GM19043 (cell line): Measurements from ENCODE around the gene CELF4.

Source experiments
- ATAC-seq: cut with Tn5 transposase; IDR thresholded peaks from one replicate; pipeline ENCODE4 v1.9.1; 2021; ENCODE audit warnings: low read depth; ENCODE audit not compliant: unreplicated experiment

CELF4 gene

DNA sequence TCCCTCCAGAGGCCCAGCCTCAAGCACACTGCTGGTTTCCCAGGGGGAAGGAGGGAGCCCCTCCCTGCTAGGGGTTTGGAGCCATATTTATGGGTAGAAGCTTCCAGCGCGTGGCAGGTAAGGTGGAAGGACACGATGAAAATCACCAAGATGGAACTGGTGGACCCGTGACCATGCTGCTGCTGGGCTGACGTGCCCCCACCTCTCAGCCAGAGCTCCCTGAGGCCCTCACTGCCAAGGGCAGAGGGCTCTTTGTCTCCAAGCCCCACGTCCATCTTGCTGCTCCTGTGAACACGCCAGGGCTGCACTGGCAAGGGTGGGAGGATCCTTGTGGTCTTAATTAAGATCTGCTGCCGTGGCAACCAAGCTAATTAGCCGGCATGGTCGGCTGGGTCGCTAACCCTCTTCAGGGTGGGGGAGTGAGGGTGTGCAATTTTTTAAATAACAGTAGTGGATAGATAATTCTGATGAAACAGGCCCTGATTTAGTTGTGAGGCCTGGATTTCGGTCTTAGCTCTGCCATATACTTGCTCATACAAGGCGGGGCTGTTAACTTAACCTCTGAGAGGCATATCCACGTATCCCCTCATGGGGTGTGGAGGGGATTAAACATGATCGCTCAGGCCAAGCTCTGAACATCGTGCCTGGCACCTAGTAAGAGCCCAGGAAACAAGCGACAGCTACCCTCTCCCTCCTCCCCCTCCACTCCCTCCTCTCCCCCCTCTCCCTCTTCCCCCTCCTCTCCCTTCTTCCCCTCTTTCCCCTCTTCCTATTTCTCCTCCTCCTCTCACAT lies 232.8 kb downstream of the CELF4 start:
- no peak for ATAC-seq

DNA sequence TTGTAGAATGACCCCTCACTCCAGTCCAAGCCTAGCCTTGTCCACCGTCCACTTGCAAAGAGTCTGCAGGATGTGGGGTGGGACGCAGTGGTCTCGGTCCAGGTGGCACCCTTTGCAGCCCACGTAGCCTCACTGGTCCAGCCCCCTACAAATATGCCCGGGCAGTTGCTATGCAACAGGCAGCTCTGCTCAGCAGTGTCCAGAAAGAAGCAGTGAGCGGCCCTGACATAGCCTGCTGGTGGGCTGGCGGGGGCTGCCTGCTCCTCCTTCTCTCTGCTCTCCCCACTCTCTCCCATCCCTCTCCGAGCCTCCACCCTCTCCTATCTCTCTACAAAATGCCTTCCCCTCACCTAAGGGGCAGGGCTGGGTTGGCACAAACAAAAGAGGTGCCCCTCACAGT lies 233.4 kb downstream of the CELF4 start:
- no peak for ATAC-seq

DNA sequence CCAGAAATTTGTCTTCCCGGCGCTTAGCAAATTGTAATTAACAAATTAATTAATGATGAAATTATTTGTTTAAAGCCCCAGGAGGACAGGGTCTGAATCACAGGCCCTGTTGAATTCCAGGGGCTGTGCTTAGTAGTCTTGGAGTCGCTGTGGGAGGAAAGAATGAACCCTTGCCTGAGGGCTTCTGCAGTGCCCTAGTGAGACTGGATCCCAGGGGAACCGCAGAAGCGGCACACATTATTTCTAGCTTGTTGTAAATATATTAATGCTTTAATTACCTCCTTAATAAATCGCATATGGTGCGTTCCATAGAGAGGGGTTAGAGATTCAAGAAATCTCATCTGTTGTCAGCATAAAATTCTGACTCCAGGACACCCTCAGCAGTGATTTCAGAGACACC lies 235.4 kb downstream of the CELF4 start:
- ATAC-seq, result no peak

DNA sequence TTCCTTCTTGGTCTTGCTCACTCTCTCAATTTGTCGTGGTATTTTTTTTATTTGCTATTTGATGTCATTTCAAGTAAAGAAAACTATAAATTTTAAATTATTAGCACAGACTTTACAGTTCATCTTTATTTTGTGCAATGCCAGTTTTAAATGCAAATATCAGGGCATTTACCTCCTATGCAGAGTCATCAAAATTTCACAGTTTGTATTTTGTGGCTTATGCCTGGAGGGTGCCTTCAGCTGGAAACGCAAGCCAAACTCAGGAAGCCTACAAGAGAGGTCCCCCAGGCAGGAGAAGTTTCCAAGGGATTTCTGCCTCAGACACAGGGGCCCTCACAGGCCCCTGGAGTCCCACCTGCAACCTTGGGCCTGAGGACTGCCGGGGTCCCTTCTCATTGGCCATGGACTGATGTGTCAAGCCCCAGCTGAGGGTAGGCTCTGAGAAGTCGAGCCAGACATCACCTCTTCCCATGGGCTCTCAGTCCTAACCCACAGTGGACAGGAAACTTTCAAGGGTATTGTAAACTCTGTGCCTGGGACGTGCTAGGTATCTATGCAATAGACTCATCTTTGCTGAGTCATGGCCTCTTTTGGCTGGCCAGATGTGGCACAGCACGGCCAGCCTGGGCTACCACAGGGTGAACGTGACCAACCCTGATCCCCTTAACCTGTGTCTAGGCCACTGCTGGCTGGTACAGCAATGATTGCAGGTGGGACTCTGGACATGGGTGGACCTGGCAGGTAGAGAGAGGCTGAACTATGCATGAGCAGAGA lies 236.5 kb downstream of the CELF4 start:
- ATAC-seq, result no peak

DNA sequence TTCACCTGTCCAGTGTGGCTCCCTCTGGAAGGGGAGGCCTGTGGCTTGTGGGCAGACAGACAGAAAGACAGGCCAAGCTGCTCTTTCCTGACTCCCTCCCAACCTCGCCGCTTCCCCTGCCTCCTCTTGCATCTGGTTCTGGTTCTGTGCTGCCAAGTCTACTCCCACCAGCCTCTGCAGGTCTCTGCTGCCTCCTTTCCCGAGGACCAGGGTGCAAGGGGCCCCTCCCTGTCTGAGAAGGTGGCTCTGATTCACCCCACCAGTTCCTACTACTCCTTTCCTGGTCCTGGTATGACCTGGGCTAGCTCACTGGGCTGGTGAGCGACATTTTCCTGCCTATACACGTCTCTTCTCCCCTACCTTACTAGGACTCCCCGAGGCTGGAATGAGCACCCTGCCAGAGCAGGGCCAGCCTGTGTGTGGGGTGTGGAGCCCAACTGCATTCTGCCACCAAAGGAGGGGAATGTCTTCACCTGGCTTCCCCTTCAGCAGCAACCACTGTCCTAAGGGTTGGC lies 238.5 kb downstream of the CELF4 start:
- ATAC-seq, result no peak

DNA sequence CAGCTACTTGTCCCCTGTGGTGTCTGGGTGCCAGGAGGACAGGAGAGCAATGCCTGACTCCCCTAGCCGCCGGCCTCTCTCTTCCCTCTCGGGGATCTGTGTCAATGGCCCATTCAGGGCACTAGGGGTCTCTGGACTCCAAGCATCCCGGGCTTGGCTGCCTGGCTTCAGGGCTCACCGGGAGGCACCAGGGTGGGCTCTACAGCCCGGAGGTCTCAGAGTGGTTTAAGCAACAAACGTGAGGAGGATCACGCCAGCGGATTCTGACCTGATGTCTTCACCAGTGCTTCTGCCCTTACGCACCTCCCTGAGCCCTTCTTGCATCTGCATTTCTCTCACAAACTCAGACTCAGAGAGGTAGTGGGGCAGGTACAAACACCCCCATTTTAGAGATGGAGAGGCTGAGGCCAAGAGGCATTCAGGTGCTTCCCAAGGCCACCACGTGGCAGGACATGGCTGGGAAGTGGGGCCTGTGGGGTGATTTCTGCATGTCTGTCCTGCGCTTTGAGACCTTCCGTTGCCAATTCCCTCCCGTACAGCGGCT lies 243.0 kb downstream of the CELF4 start:
- peak; percentile 86 for ATAC-seq

DNA sequence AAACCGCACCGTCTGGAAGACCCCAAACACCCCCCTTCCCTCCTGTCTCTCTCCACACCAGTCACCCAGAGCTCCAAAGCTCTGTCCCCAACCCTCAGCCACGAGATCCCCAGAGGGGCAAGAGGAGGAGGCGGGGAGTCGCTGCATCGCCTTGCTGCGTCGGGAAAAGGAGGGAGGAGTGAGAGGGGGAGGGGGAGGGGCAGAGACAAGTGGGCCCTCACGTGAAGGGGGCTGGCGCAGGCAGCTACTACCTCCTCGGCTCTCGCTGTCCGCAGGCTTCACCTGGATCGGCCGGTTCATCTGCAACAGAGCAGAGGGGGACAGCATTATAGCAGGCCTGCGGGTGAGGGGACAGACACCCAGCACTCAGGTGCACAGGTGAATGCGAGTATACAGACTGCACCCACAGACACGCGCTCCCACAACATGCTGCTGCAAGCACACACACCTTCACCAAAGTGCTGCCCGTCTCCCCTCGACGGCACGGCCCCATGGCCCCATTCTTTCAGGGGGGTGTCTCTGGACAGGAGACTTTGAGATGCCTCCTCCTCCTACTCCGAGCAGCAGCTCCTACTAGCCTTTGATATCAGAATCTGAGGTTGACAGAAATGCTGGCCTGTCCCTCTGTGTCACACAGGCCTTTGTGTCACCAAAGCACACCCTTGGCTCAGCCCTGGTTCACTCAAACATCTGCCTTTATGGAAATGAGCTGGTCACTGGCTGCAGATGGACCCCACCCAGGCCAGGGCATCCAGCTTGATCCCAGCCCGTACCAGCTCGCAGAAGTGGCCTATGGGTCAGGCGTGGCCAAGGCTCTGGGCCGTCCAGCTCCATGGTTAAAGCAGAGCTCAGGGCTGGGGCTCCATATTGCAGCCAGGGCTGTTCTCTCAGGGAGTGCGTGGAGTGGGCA lies 243.8 kb downstream of the CELF4 start:
- ATAC-seq, result no peak

DNA sequence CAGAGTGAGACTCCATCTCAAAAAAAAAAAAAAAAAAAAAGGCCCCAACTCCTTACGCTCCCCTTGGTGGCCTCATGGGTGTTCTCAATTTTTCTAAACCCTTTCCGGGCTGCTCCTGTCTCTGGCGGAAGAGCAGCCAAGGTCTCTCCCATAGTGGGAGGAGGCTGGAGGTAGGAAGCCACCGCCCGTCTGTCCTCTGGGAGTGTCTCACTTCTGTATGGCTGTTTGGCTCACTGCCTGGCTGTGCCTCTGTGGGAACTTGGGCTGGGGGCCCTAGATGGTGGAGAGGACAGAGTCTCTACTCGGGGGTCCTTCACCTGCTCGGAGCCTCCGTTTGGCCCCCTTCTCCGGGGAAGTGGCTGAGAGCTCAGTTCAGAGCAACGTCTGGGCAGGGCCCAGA lies 245.3 kb downstream of the CELF4 start:
- ATAC-seq, result no peak

DNA sequence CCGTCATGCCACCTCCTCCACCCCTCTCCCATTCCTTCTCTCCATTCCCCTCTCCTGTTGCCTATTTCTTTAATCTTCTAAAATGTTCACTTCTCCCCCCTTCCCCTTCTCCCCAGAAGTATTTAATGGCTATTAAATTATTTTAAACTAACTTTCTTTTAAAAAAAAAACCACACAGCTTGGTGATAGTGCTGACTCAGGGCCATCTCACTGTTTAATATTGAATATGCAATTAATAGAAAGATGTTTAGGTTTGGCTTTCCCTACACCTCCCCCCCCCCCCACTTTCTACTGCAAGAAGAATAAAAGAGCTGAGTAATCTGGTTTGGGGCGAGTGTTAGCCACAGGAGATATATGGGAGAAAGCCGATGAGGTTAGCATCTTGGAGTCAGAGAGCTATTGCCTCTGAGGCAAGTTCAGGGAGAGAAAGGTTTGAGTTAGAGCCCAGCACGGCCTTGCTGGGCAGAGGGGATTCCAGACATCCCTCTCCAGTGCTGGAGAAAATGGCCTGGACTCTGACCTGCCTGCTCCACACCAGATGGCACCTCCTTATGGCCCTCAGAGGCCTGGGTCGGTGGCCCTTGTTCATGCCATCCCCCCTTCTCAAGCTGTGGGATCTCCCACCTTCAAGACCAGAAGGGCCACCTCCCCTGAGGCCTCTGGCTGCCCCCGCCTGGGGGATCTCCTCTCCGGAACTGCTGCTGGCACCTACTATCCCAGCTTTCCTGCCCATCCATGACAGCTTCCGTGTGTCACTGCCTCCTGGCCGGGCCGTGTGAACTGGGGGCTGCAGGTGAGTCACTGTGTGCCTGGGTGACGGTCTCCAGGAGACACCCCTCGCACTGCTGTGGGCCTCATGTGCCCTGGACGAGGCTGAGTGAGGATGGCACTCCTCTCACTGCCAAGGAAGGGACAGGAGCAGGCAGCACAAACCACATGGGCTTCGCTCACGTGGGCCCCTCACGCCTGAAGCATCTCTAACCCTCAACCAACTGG lies 246.9 kb downstream of the CELF4 start:
- ATAC-seq, result no peak

DNA sequence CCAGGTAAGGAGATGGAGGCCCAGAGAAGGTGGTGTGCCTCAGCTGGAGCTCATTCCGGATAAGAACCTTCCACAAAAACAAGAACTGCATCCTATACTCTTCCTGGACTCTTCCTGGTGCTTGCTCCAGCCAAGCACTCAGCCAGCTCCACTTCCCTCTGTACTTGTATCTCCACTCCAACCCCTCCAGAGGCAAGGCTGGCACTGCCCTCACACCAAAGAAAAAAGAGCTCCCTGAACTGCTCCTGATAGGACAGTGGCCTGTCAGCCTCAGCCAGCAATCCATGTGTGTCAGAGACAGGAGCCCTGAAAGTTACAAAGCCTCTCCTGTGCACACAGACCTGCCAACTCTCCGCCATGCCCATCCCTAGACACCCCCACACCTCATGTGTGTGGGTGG lies 248.1 kb downstream of the CELF4 start:
- ATAC-seq, result no peak

DNA sequence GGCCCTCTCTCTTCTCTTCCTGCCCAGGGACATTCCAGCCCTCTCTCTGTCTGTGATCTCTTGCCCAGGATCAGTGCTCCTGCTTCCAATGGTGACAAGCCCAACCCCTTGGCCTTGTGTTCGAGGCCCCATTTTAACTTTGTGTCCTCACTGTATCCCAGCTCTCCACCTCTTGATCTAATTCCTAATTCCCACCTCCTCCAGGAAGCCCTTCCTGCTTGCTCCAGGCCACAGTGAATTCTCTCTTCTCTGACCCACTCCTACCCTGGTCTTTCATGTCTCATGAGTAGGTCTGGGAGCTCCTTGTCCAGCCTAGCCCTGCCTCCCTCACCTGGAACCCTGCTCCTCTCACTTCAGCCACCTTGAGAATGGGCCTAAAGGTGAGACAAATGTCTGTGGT lies 249.1 kb downstream of the CELF4 start:
- no peak for ATAC-seq

DNA sequence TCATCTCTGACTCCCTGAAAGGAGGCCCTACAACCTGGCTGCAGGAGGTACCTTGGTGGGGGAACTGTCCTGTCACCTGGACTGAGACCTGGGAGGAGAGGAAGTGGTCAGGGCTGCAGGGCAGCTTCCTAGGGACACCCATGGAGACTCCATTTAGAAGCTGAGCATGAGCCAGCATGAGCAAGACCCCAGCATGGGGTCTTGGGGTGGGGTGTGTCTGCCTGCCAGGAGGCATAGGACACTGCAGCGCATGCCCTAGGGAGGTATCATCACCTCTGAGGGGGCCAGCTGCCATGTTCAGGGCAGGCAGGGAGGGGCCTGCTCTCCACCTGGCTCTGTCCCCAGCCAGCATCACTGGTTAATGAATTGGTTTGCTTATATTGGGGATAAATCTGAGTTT lies 249.7 kb downstream of the CELF4 start:
- no peak for ATAC-seq

DNA sequence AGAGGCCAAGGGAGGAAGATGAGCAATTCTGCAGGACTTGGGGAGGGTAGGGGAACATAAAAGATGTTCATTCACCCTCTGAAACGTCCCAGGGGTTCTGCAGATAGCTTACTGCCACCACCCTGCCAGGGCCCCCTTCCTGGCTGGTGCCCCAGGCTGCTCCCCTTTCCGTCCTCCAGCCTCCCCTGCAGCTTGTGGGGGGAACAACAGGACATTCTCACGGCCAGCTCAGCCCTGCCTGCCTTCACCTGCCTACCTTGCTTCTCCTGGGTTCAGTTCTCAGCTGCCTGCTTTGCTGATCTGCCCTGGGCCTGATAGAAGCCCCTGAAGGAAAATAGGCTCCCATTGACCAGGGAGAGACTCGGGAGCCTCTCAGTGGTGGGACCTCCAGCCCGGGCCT lies 251.1 kb downstream of the CELF4 start:
- ATAC-seq, result no peak

DNA sequence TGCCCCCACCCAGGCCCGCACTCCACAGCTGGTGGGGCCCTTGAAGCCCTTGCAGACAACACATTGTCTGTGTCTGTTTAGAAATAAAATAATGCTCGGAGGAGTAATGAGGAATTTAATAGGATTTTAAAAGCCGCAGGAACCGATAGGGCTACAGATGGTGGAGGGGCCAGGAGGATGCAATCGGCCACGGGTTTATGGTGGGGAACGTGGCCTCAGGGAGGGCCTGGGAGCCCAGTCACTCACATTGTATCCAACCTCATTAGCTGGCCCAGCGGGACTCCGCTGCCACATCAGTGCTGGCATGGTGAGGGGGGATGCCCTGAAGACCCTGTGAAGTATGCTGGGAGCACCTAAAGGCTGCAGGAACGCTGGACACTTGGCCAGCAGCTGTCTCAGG lies 252.0 kb downstream of the CELF4 start:
- no peak for ATAC-seq

DNA sequence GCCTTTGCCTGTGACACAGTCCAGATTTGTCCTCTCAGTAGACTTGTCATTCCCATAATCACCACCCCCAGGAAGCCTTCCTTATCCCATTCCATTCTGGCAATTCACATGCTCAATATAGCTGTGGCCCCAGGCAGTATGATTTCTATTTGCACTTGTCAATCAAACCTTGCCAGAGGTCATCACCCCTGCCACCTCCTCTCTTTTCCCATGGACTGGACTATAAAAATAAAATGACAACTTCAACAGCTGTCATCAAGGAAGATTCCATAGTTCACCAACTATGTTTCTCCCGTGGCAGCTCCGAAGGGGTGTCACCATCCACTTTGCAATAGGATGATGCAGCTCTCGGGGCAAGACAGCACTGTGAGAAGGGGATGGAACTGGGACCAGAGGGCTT lies 255.7 kb downstream of the CELF4 start:
- no peak for ATAC-seq

DNA sequence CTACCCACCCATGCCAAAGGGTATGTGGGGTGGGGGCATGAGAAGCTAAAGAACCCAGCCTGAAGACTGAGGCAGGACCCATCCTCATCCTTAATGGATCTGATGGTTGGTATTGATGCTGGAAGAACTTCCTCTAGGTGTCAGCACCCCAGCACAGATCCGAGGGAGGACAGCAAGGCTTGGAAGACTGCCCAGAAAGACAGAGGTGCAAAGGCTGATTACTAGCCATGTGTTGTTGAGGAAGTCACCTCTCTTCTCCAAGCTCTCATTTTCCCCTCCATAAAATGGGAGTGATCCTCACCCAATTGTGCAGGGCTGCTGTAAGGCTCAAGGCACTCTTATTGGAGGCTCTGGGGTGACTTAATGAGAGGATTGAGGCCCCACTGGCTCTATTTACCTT lies 256.5 kb downstream of the CELF4 start:
- ATAC-seq, result no peak

DNA sequence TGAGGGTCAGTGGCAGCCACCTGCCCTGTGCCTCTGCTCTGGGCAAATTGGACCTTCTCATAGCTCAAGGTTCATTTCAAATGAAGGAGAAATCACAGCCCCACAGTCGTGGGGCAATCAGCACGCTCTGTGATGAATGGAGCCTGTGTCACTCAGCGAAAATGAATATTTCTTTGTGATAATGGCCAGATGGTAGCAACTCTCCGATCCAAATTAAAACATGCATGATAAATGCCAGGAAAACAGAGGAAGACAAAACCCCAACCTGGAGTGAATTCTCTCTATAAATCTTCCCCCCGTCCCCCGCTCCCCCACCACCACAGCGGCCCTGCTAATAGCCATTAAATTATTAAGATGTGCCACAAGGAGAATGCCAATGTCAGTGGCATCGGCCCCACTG lies 258.4 kb downstream of the CELF4 start:
- no peak for ATAC-seq

DNA sequence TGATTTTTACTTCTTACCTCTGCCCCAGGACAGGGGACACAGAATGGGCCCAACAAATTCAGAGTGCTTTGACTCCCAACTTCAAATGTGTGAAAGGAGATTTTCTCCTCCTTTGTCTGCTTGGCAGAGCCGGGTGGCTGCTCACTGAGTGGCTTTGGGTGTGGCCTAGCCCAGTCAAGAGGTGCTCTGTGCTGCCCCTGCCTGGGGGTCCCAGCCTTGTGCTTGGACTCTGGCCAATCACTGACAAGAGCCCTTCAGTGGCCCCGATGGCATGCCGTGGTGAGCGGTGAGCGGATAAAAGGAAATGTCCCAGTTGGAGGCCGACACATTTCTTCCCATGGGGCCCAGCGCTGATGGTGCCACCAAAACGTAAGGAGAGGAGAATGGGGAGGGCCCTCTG lies 259.2 kb downstream of the CELF4 start:
- ATAC-seq, result no peak

DNA sequence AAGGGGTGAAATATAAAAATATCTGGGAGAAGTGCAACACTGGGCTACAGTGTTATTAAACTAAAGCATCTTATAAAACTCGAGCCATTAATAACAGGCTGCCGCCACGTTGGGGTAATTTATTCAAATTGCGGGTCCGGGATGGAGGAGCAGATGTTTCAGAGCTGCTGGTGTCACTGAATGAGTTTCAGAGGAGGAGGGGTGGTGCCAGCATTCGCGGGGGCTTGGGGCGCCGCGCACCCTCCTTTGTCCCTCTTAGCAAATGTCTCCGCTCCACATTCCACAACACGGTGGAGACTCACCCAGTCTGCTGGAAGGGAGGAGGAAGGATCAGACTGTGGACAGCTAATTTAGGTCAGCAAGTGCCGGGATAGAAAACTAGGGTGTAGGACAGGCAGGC lies 260.5 kb downstream of the CELF4 start:
- ATAC-seq, result no peak
